Measurements from ENCODE around the gene FAAH2.
"Not testable (repeated sequence)": the region's sequence is repeated elsewhere in the genome, so short reads cannot be mapped to it uniquely, and the experiment has no call there.

The FAAH2 gene

GRCh38 chrX:57379296-57379695 is 92.8 kb downstream of the FAAH2 start:
- no peak for TF ChIP-seq EZH2phosphoT487 (IDR thresholded peaks at IDR 0.05; ENCODE audit: low read length)
- no peak for TF ChIP-seq CTCF (IDR thresholded peaks at IDR 0.05; ENCODE audit: low read length)
- no peak for TF ChIP-seq EZH2 (optimal IDR thresholded peaks at IDR 0.05; ENCODE audit: low read depth, low read length)
- Histone ChIP-seq H3K27ac (ENCODE audit: low read length) (no peak overlapping the region), H3K4me1 (ENCODE audit: low read length) (no peaks in the 10 kb centered on the region), H3K9me2 (replicated peaks; ENCODE audit: insufficient read depth, low read length) (no peaks in the 10 kb centered on the region), H3F3A (ENCODE audit: insufficient read depth, low read length) (no peaks in the 10 kb centered on the region), H3K4me2 (ENCODE audit: low read depth, low read length) (no peak overlapping the region), H3K4me3 (ENCODE audit: low read length) (no peak overlapping the region), H2AFZ (ENCODE audit: low read length) (no peak overlapping the region), H4K20me1 (ENCODE audit: insufficient read depth, low read length) (no peaks in the 10 kb centered on the region), H3K27me3 (replicated peaks; ENCODE audit: insufficient read depth, low read length) (no peaks in the 10 kb centered on the region), H3K9me3 (replicated peaks; ENCODE audit: insufficient read depth, low read length) (no peaks in the 10 kb centered on the region), H3K36me3 (replicated peaks; ENCODE audit: insufficient read depth, low read length) (no peaks in the 10 kb centered on the region), H3K79me2 (ENCODE audit: low read length) (no peaks in the 10 kb centered on the region), H3K9ac (ENCODE audit: low read length) (no peak overlapping the region)
- no peak for DNase-seq

- Histone ChIP-seq H3K36me3 (replicated peaks; ENCODE audit: insufficient read depth, low read length) (no peaks in the 10 kb centered on the region), H4K20me1 (ENCODE audit: insufficient read depth, low read length) (no peaks in the 10 kb centered on the region), H3K9me2 (replicated peaks; ENCODE audit: insufficient read depth, low read length) (no peaks in the 10 kb centered on the region), H3K9me3 (replicated peaks; ENCODE audit: insufficient read depth, low read length) (no peaks in the 10 kb centered on the region), H3K79me2 (ENCODE audit: low read length) (no peaks in the 10 kb centered on the region), H3K4me2 (ENCODE audit: low read depth, low read length) (no peak overlapping the region), H3F3A (ENCODE audit: insufficient read depth, low read length) (no peaks in the 10 kb centered on the region), H3K4me1 (ENCODE audit: low read length) (no peaks in the 10 kb centered on the region), H2AFZ (ENCODE audit: low read length) (no peak overlapping the region), H3K9ac (ENCODE audit: low read length) (no peak overlapping the region), H3K27me3 (replicated peaks; ENCODE audit: insufficient read depth, low read length) (no peaks in the 10 kb centered on the region), H3K4me3 (ENCODE audit: low read length) (no peak overlapping the region), H3K27ac (ENCODE audit: low read length) (no peak overlapping the region)
- no peak for DNase-seq
- TF ChIP-seq EZH2phosphoT487 (IDR thresholded peaks at IDR 0.05; ENCODE audit: low read length) (no peak), EZH2 (optimal IDR thresholded peaks at IDR 0.05; ENCODE audit: low read depth, low read length) (no peak), CTCF (IDR thresholded peaks at IDR 0.05; ENCODE audit: low read length) (no peak)
Measured at GRCh38 chrX:57380026-57380796, 93.7 kb downstream of the FAAH2 start.

- H3K36me3 ChIP-seq (replicated peaks; ENCODE audit: insufficient read depth, low read length); H2AFZ ChIP-seq (ENCODE audit: low read length); H3K79me2 ChIP-seq (ENCODE audit: low read length); H3K9me3 ChIP-seq (replicated peaks; ENCODE audit: insufficient read depth, low read length); H3K9me2 ChIP-seq (replicated peaks; ENCODE audit: insufficient read depth, low read length); DNase-seq; H3K4me2 ChIP-seq (ENCODE audit: low read depth, low read length); H4K20me1 ChIP-seq (ENCODE audit: insufficient read depth, low read length); H3K4me3 ChIP-seq (ENCODE audit: low read length); H3F3A ChIP-seq (ENCODE audit: insufficient read depth, low read length); H3K9ac ChIP-seq (ENCODE audit: low read length); H3K27ac ChIP-seq (ENCODE audit: low read length); H3K27me3 ChIP-seq (replicated peaks; ENCODE audit: insufficient read depth, low read length); H3K4me1 ChIP-seq (ENCODE audit: low read length): not testable (repeated sequence)
Measured at GRCh38 chrX:57394162-57394561, 107.7 kb downstream of the FAAH2 start.

DNA sequence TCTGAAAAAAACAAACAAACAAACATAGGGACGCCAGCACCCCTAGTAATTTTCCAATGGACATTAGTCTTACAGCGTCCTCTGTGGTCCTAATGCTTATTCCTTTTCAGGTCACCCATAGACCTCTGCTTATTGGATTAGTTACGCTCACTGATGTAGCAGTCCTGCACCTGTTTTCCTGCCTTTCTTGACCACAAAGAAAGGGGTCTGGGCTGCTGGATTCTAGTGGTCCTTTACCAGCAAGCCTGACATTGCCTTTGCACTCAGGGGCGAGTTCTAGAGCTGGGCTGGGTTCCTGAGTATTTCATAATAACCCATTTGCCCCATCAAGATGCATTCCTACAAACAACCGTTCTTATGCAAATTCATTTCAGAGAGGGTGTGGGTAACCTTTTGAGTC is 116.7 kb downstream of the FAAH2 start:
- H3K27ac ChIP-seq (ENCODE audit: low read length); H3K9me2 ChIP-seq (replicated peaks; ENCODE audit: insufficient read depth, low read length); H3K4me3 ChIP-seq (ENCODE audit: low read length); H3K4me1 ChIP-seq (ENCODE audit: low read length); H3K9ac ChIP-seq (ENCODE audit: low read length); H3K9me3 ChIP-seq (replicated peaks; ENCODE audit: insufficient read depth, low read length); H3F3A ChIP-seq (ENCODE audit: insufficient read depth, low read length); H3K36me3 ChIP-seq (replicated peaks; ENCODE audit: insufficient read depth, low read length); H3K27me3 ChIP-seq (replicated peaks; ENCODE audit: insufficient read depth, low read length); DNase-seq; H2AFZ ChIP-seq (ENCODE audit: low read length); H4K20me1 ChIP-seq (ENCODE audit: insufficient read depth, low read length); H3K4me2 ChIP-seq (ENCODE audit: low read depth, low read length); H3K79me2 ChIP-seq (ENCODE audit: low read length): not testable (repeated sequence)

Measured in MM.1S (cell line).